22Rv1 (cell line): ENCODE results near the gene CFAP410.

Experiments
- H3K27ac ChIP-seq: fragments of 450-650 bp; 2 replicates; pipeline ENCODE4 v1.5.1; 2017
- ZFX ChIP-seq: fragments of 450-650 bp; IDR thresholded peaks from 2 replicates; pipeline ENCODE4 v1.6.1; 2017; ENCODE audit warnings: antibody characterized with exemption, borderline replicate concordance
- TF ChIP-seq, protein P1 (sequence below): fragments of 450-650 bp; IDR thresholded peaks from 2 replicates; pipeline ENCODE4 v1.5.1; 2017; ENCODE audit warnings: mild to moderate bottlenecking

CFAP410 gene

DNA sequence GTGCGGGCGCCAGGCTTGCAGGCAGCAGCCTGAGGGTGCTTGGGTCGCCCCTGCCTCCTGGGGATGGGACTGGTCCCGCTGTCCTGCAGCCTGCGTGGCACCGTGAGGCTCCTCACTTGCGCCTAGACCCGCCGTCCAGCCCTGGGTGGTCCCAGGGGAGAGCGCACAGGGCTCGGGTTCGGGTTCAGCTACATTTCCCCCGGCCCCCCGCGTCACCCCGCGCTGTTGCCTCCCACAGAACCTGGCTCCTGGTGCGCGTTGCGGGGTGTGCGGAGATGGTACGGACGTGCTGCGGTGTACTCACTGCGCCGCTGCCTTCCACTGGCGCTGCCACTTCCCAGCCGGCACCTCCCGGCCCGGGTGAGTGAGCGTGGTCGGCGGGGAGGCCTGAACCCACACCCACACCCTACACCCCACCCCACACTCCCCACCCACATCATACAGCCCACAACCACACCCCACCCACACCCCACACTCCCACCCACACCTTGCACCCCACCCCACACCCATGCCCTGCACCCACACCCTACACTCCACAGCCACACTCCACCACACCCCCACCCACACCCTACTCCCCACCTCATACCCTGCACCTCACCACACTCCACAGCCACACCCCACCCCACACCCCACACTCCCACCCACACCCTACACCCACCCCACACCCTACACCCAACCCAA, 45.5 kb downstream of the CFAP410 start:
- TF ChIP-seq, protein P1, sequence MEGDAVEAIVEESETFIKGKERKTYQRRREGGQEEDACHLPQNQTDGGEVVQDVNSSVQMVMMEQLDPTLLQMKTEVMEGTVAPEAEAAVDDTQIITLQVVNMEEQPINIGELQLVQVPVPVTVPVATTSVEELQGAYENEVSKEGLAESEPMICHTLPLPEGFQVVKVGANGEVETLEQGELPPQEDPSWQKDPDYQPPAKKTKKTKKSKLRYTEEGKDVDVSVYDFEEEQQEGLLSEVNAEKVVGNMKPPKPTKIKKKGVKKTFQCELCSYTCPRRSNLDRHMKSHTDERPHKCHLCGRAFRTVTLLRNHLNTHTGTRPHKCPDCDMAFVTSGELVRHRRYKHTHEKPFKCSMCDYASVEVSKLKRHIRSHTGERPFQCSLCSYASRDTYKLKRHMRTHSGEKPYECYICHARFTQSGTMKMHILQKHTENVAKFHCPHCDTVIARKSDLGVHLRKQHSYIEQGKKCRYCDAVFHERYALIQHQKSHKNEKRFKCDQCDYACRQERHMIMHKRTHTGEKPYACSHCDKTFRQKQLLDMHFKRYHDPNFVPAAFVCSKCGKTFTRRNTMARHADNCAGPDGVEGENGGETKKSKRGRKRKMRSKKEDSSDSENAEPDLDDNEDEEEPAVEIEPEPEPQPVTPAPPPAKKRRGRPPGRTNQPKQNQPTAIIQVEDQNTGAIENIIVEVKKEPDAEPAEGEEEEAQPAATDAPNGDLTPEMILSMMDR, result no peak
- no peak for TF ChIP-seq ZFX
- H3K27ac ChIP-seq, result no peak overlapping the region

DNA sequence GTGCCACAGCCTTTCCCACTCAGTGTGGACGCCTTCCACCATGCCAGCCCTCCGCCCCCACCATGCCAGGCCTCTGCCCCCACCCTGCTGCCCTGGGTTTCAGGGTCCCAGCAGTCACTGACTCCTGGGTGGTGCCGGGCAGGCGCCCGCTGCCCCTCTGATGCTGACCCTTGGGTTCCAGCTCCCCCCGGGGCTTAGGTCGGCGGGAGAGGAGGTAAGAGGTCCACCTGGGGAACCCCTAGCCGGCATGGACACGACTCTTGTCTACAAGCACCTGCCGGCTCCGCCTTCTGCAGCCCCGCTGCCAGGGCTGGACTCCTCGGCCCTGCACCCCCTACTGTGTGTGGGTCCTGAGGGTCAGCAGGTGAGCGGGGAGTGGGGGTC, 46.4 kb downstream of the CFAP410 start:
- no peak overlapping the region for H3K27ac ChIP-seq
- TF ChIP-seq, protein P1, result no peak
- TF ChIP-seq ZFX, result no peak

DNA sequence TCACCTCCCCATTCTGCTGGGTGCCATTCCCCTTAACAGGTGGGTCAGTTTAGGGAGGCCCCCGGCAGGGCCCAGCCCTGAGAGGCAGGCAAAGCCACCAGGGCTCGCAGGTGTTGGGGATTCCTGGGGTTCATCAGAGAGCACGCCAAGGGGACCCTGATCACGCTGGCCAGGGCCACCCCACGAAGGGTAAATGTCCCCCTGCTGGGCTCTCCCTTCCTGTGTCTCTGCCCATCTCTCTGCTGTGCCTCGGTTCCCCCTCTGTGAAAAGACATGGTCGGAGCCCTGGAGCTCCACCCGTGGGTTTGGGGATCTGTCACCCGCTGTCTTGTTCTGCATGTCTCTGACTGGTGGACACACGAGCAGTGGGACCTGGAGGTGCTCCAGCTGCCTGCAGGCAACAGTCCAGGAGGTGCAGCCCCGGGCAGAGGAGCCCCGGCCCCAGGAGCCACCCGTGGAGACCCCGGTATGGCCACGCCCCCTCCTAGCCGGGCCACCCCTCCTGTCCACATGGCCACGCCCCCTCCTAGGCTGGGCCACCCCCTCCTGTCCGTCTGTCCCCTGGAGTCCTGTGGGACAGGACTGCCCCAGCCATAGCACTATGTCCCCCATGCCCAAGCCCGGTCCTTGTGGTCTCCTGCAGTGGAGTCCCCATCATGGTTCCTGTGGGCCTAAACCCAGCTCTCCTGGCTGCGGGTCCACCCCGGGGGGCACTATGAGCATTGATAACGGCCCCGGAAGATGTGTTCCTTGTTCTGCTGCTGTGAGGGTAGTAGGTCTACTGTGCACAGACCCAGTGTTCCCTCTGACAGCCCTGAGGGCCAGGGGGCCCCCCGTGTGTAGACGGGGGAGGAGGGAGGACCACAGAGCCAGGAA, 47.0 kb downstream of the CFAP410 start:
- H3K27ac ChIP-seq, result no peak overlapping the region
- TF ChIP-seq, protein P1, result no peak
- no peak for TF ChIP-seq ZFX

DNA sequence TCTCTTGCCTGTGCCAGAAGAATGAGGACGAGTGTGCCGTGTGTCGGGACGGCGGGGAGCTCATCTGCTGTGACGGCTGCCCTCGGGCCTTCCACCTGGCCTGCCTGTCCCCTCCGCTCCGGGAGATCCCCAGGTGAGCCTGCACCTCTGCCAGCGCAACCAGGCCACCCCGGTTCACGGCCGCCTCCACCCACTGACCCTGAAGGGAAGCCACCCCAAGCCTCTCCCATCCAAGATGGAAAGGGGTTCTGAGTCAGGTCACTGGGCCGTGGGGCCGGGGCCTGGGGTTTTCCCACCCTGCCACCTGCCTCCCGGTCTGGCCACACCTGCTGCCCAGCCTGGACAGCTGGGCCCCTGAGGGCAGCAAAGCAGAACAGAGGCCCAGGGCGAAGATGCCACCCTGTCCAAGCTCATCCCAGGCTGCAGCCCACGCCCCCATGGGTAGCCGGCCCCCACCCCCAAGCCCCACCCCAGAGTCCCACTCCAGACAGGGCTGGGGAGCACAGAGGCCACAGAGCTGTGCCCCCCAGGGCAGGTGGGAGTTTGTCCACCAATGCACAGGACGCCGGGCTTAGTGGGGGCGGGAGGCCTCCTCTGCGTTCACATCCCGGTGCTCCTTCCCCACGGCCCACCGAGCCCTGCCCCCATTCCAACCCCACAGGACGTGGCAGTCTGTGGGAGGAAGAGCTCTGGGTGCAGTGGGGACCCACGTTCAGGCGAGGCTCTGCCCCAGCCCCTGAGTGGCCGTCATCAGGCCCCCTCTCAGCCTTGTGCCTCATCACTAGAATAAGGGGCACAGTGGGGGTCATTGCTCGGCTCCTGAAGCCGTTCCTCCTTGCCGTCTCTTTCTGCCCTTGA, 47.9 kb downstream of the CFAP410 start:
- TF ChIP-seq ZFX, result no peak
- TF ChIP-seq, protein P1, result no peak
- no peak overlapping the region for H3K27ac ChIP-seq

DNA sequence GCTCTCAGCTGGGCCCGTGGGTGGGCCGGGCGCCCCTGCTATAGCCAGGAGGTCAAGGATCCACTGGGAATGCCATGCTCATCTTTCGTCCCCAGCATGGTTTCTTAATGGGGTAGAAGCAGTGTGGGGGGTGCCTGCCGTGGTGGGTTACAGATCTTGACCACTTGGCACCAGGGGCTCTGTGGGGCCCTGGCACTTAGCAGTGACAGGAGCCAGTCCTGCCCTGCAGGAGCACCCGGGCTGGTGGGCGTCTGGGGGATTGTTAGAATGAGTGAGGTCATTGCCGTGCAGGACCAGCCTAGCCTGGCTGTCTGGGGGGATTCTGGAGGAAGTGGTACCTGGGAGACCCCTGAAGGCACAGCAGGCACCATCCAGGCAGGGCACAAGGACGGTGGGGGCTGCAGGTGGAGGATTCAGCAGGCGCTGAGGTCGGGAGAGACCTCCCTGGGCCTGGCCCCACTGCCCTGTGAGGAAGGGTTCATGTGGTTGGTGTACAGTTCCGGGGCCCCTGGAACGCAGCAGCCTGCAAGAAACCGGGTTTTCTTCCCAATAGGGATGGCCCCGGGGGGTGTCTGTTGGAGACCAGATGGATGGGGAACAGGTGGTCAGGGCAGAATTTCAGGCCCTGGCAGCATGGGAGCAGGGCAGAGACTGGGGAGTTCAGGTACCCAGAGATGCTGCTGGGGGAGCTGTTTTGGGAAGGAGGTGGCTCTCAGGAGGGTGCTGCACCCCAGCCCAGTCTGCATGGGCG, 48.7 kb downstream of the CFAP410 start:
- TF ChIP-seq, protein P1, result no peak
- TF ChIP-seq ZFX, result no peak

DNA sequence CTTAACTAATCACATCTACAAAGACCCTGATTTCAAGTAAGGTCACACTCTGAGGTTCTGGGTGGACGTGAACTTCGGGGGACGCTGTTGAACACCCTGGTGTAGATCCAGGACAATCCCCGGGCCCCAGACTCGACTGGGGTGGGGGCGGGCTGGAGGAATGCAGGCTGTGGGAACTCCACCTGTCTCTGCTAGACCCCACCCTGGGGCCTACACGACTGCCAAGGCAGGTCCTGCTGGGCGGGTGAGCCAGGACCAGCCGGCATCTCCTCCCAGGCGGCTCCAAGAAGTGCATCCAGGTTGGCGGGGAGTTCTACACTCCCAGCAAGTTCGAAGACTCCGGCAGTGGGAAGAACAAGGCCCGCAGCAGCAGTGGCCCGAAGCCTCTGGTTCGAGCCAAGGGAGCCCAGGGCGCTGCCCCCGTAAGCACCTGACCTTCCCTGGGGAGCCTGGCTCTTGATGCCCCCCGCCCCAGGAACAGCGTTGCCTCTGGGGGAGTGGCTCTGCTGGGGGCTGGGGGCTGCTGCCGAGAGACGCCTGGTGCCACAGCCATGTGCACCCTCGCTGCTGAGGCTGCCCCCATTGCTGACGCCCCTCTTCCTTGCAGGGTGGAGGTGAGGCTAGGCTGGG, 49.7 kb downstream of the CFAP410 start:
- H3K27ac ChIP-seq, result no peak overlapping the region
- TF ChIP-seq, protein P1, result no peak

More for the DNA sequence above, 48.7 kb downstream of the CFAP410 start:
- H3K27ac ChIP-seq, result no peak overlapping the region
